ENCODE data around the gene PRG3.
"Not testable (repeated sequence)": the region's sequence is repeated elsewhere in the genome, so short reads cannot be mapped to it uniquely, and the experiment has no call there.

The PRG3 gene

GRCh38 chr11:57387289-57388030 lies 6.5 kb upstream of the PRG3 start:
- DNase-seq (ENCODE audit: low read depth): no peak

DNA sequence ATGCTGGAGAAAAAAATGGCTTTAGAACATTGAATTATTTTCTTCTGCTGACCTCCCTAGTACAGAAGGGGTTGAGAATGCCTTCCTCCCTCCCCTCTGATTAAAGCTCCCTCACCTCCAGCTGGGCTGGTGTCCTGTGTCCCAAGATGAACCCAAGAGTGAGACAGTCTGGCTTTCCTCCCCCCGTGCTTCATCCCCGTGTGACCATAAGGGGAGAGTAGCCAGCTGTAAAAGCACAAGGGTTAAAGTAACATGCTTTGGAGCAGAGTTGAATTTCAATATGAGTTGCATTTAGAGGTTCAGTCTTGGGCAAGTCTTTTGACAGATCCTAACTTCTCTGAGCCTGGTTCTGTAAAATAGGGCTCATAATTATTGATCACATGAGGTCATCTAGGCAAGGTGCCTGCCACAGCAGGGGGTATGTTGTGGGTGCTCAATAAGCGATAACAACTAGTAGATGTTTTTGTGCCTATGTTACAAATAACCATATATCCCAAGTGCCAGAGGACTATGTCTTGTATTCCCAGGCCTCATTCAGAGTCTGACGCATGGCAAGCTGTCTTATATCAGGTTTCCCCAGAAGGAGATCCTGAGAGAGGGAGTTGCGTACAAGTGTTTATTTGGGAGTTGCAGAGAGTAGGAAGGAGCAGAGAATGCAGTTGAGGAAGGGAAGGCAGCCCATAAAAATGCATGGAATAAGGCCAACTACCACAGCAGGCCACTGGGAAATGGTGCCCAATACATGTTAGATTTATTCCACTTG lies 5.4 kb upstream of the PRG3 start:
- DNase-seq (ENCODE audit: low read depth): no peak

DNA sequence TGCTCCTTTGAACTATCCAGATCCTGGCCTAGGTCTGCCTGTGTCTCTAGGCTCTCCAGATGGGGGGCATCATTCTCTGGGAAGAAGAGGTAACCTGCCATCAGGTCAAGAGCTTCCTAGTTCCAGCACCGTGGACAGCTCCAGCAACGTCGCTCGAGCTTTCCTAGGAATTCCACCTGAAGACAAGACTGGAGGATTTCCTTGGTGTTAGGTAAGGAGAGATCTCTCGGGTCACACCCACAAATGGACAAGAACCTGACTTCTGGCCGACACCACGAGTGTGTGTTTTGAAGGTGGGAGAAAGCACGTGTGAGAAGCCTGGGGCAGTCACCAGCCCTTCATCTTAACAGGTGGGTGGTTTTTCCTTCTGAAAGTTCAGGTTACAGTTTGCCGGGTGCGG lies 1.2 kb downstream of the PRG3 start:
- no peak for DNase-seq (ENCODE audit: low read depth)

DNA sequence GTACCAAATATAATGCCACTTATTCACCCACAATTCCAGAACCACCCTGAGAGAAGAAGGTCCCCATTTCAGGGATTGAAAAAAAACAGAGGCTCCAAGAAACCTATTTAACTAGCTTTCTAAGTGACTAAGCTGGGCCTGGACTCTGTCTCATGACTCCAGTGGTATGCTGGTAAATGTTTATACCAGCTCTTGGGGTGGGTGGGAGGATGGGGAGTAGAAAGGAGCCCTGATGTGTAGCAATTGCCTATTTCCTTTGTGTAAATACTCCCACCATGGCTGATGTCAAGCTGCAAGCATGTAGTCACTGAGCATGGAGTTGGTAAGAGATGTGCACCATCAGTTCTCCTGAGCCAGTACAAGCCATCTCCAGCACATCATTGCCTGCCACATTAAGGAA lies 2.8 kb downstream of the PRG3 start:
- DNase-seq (ENCODE audit: low read depth): no peak

DNA sequence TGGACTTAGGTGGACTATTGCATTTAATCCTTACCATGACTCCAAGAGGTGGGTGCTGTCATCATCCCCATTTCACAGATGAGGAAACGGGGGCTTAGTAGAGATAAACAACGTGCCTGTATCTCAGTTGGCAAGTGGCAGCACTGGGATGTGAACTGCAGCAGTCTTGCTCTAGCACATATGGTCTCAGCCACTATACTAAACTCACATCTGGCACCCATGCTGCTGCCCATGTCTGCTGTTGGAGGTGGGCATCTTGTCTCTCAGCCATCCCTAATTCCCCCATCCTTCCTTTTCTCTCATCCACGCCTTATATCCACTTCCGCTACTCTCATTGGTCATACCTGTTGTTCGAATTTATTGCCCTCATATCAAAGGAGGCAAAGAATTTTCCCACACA lies 3.8 kb downstream of the PRG3 start:
- DNase-seq (ENCODE audit: low read depth): no peak

DNA sequence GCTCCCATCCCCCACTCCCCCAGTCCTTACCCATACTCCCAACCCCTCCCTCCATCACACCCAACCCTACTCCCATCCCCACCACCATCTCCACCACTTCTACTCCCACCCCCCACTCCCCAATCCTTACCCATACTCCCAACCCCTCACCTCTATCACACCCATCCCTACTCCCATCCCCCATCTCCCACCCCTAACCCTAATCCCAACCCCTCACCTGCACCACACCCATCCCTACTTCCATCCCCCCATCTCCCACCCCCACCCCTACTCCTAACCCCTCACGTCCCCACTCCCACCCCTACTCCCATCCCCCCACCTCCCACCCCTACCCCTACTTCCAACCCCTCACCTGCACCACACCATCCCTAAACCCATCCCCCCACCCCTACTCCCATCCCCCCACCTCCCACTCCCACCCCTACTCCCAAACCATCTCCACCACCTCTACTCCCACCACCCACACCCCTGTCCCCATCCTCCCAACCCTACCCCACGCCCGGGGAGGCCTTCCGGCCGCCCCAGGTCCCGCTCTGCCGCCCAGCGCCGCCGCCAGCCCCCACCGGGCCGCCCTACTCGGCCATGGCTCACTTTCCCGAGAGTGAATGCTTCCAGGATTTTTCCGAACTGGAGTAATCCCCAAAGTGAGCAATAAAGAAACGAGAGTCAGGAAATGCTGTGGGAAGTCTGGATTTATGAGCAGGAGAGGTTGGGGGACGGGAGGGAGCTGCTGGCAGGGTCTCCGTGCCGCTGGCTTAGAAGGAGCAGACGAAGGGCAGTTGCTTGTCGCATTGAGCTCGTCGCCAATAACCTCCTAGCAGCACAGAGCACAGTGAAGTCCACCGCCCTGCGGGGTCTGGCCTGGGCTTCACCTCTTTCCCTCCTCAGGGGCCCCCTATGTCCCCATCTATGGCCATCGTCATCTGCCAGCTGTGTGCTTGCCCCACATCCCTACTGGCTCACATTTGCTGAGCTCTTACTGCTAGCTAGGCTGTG lies 4.6 kb downstream of the PRG3 start:
- no peak for DNase-seq (ENCODE audit: low read depth)

GRCh38 chr11:57375490-57375889 lies 5.5 kb downstream of the PRG3 start:
- DNase-seq (ENCODE audit: low read depth): no peak

- DNase-seq (ENCODE audit: low read depth): no peak
Measured at GRCh38 chr11:57374966-57375365, 6.0 kb downstream of the PRG3 start.

GRCh38 chr11:57373146-57373545 lies 7.8 kb downstream of the PRG3 start:
- DNase-seq (ENCODE audit: low read depth): no peak

- DNase-seq (ENCODE audit: low read depth): no peak
Measured at GRCh38 chr11:57370941-57371340, 10.0 kb downstream of the PRG3 start.

GRCh38 chr11:57370251-57370650 lies 10.7 kb downstream of the PRG3 start:
- DNase-seq (ENCODE audit: low read depth): no peak

GRCh38 chr11:57368845-57369232 lies 12.1 kb downstream of the PRG3 start:
- DNase-seq (ENCODE audit: low read depth): no peak

- no peak for DNase-seq (ENCODE audit: low read depth)
Measured at GRCh38 chr11:57368106-57368844, 12.7 kb downstream of the PRG3 start.

DNA sequence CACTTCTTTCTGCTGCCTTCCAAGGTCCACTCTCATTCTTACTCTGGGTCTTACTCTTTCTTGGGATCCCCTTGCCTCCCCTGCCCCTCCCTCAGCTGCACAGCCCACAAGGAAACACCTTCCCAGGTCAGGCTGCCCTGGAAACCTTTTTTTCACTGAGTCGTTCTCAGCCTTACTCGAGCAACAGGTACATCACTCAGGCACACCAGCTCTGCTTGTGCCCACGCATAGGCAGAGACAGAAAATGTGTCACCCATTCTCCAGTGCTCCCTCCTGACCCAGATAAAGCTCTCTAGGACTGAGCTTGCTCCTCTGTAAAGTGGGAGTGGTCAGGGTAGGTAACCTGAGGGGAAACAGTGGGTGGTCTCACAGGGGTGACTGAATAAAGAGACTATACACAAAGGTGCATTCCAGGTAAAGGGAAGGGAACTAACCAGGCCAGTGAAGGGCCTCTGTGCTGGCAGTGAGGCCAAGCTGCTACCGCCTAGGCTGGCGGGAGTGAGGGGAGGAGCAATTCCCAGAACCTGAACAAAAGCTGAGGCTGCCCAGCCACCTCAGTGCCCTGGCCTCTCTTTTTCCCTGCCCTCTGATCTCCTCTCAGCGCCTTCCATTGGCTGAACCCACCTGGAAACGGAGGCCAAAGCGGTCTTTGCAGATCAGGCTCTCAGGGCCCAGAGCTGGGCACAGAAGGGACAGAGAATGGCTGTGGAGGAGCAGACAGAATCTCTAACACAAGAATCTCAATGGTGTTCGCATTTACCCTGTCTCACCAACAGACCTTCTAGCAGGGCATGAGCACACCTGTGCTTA lies 15.9 kb downstream of the PRG3 start:
- no peak for DNase-seq (ENCODE audit: low read depth)

DNA sequence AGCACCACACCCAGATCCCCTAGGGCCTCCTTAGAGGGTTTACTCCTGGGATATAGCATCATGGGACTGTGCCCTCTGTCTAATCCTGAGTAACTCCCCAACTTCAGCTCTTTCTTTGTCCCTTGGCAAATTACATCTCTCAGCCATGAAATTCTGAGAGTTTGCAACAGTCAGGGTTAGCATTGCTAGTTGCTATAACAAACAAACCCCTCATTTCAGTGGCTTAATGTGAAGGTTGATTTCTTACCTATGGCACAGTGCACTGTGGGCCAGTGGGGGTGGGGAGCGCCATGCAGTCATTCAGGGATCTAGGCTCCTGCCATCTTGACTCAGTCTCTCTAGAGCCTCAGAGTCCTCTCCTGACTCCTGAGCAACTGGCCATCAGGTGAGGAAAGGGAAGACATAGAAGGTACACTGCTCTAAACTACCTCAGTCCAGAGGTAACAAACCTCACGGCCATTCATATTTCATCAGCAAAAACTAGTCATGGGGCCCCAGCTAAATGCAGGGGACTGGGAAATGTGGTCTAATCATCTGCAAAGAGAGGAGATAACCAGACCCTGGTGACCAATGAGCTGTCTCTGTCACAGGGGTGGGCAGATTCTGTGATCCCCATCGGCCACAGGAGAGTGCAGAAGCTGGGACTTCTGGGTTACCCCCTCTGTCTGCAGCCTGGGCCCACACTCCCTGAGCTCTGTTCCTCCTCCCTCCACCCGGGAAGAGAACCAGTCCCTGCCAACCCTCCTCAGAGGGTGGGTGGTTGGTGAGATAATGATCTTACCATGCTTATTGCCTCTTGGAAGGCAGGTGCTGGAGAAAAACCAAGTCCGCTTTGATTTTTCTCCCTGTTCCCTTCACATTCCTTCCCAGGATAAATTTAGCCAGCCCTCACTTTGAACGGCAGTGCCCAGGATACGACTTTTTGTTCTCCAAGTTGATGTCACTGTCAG lies 17.5 kb downstream of the PRG3 start:
- no peak for DNase-seq (ENCODE audit: low read depth)

DNA sequence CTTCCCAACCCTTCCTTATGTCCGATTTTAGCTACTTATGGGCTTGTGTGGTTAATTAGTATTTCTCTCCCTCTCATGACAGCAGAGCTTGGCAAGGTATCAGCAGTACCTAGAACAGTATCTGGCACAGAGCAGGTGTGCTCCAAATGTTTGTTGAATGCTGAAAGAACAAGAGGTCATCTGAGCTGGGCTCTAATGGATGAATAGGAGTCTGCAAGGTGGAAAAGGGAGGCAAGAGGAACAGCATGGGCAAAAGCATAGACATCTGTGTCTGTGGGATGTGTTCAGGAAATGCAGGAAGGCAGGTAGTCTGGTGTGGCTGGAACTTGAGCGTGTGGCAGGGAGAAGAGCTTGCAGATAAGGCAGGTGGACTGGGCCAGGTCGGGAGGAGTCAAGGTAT lies 19.0 kb downstream of the PRG3 start:
- DNase-seq (ENCODE audit: low read depth): no peak

GRCh38 chr11:57361420-57361819 lies 19.5 kb downstream of the PRG3 start:
- not testable (repeated sequence) for DNase-seq (ENCODE audit: low read depth)

DNA sequence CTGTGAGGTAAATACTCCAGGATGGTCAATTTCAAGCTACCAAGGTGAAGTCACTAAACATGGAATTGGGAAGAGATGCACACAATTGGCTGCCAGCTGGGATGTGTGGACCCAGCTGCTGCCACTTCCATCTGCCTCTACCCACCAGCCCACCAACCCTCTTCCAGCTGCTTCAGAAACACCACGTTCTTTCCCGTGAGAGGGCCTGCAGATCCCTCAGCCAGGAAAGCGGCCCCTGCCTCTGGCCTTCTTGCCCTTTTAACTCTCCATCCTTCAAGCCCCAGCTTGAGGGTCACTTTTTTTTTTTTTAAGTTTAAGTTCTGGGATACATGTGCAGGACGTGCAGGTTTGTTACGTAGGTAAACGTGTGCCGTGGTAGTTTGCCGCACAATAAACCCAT lies 20.0 kb downstream of the PRG3 start:
- no peak for DNase-seq (ENCODE audit: low read depth)

- no peak for DNase-seq (ENCODE audit: low read depth)
Measured at GRCh38 chr11:57359896-57360690, 20.9 kb downstream of the PRG3 start.
